Endothelial cell (in vitro differentiated cells): Measurements from ENCODE around the gene PLCXD3. TPM values are rescaled to one million over a fixed set of nuclear protein-coding genes. Genes with fewer than 3 reads are reported as not detected.

ENCODE experiments used
- DNase-seq: peaks from one replicate; pipeline ENCODE4 v3.0.0; 2021; ENCODE audit warnings: low spot score
- H3K27ac Mint-ChIP-seq: one replicate; pipeline ENCODE4 v1.8.0; 2021; ENCODE audit warnings: mixed read lengths, inconsistent platforms; ENCODE audit not compliant: unreplicated experiment
- H3K27me3 Mint-ChIP-seq: one replicate; pipeline ENCODE4 v1.8.0; 2021; ENCODE audit warnings: mild to moderate bottlenecking, moderate library complexity, mixed read lengths, inconsistent platforms; ENCODE audit not compliant: unreplicated experiment
- H3K36me3 Mint-ChIP-seq: one replicate; pipeline ENCODE4 v1.8.0; 2021; ENCODE audit warnings: mild to moderate bottlenecking, low read depth, mixed read lengths, inconsistent platforms; ENCODE audit not compliant: unreplicated experiment
- H3K4me1 Mint-ChIP-seq: one replicate; pipeline ENCODE4 v1.8.0; 2021; ENCODE audit warnings: mild to moderate bottlenecking, mixed read lengths, inconsistent platforms; ENCODE audit not compliant: unreplicated experiment
- H3K4me3 Mint-ChIP-seq: one replicate; pipeline ENCODE4 v1.8.0; 2021; ENCODE audit warnings: mild to moderate bottlenecking, mixed read lengths, inconsistent platforms; ENCODE audit not compliant: unreplicated experiment
- H3K9me3 Mint-ChIP-seq: one replicate; pipeline ENCODE4 v1.8.0; 2021; ENCODE audit warnings: mixed read lengths, inconsistent platforms; ENCODE audit not compliant: unreplicated experiment
- CTCF ChIP-seq: fragments of 200-600 bp; sonication (generic); IDR thresholded peaks from one replicate; pipeline ENCODE4 v1.5.0; 2021; ENCODE audit warnings: antibody characterized with exemption; ENCODE audit not compliant: unreplicated experiment
- total RNA-seq: library from RNA; stranded (reverse); fragmentation: NEBNext Ultra II Directional; extraction: Animal tissue kit (Norgen Biotek cat#: 25700); gene quantifications from one replicate; pipeline ENCODE4 v1.2.1, GENCODE V29; 2021; ENCODE audit not compliant: unreplicated experiment

The PLCXD3 gene
- total RNA-seq, 1 donor from 2014 or later: 0.26 TPM

GRCh38 chr5:41408676-41409443 lies 101.5 kb downstream of the PLCXD3 start:
- Mint-ChIP-seq H3K27me3 (no peaks in the 10 kb centered on the region), H3K36me3 (no peaks in the 10 kb centered on the region), H3K27ac (no peak overlapping the region), H3K4me3 (no peak overlapping the region), H3K9me3 (no peaks in the 10 kb centered on the region), H3K4me1 (no peaks in the 10 kb centered on the region)
- DNase-seq: no peak
- no peak for TF ChIP-seq CTCF

- Mint-ChIP-seq H3K27me3 (no peaks in the 10 kb centered on the region), H3K4me3 (no peak overlapping the region), H3K36me3 (no peaks in the 10 kb centered on the region), H3K9me3 (no peaks in the 10 kb centered on the region), H3K4me1 (no peaks in the 10 kb centered on the region), H3K27ac (no peak overlapping the region)
- DNase-seq: no peak
- no peak for TF ChIP-seq CTCF
These were observed 103.5 kb downstream of the PLCXD3 start for GRCh38 chr5:41406936-41407335.

- no peak overlapping the region for H3K4me3 Mint-ChIP-seq
- H3K4me1 Mint-ChIP-seq: no peaks in the 10 kb centered on the region
- no peaks in the 10 kb centered on the region for H3K27me3 Mint-ChIP-seq
- no peak for TF ChIP-seq CTCF
- no peaks in the 10 kb centered on the region for H3K36me3 Mint-ChIP-seq
- H3K27ac Mint-ChIP-seq: no peak overlapping the region
- DNase-seq: no peak
- H3K9me3 Mint-ChIP-seq: no peaks in the 10 kb centered on the region
These were observed 104.0 kb downstream of the PLCXD3 start for GRCh38 chr5:41406424-41406823.

- Mint-ChIP-seq H3K27ac (no peak overlapping the region), H3K4me1 (no peaks in the 10 kb centered on the region), H3K27me3 (no peaks in the 10 kb centered on the region), H3K4me3 (no peak overlapping the region), H3K9me3 (no peaks in the 10 kb centered on the region), H3K36me3 (no peaks in the 10 kb centered on the region)
- no peak for TF ChIP-seq CTCF
- DNase-seq: no peak
These were observed 105.6 kb downstream of the PLCXD3 start for GRCh38 chr5:41404757-41405156.

GRCh38 chr5:41403846-41404245 lies 106.6 kb downstream of the PLCXD3 start:
- Mint-ChIP-seq H3K27me3 (no peaks in the 10 kb centered on the region), H3K27ac (no peak overlapping the region), H3K4me1 (no peaks in the 10 kb centered on the region), H3K4me3 (no peak overlapping the region), H3K9me3 (no peaks in the 10 kb centered on the region), H3K36me3 (no peaks in the 10 kb centered on the region)
- no peak for DNase-seq
- no peak for TF ChIP-seq CTCF
